ENCODE results near the gene C14orf180.

Gene C14orf180

DNA sequence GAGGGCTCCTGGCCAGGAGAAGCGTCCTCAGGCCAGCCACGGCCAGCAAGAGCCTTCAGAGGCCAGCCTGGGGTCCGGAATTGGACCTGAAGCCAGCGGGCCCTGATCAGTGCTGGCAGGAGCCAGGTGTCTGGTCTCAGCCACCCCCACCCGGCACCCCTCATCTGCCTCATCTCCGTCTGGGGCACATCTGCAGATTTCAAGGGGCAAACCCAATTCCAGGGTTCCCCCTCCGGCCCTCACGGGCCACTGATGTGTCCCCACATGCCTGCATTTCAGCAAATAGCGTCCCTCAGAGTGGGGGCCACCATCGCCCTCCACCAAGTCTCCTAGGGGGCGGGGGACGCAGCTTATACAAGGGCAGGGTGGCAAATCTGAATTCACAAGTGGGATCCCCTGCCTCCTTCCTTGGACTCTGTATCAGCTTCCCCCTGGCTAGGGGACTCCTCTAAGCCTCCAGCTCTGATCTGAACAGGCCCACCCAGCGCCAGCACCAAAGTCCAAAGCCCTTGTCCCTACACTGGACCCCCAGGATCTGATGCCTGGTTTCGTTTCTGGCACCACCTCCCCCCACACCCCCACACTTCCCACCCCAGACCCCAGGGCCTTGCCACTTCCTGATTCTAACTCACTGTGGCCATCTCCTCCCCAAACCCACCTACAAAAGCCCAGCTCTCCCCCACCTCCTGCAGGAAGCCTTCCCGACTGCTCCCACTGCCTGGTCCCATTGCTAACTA lies 14.9 kb downstream of the C14orf180 start:
- DNase-seq (ENCODE audit: low read depth): no peak

- DNase-seq (ENCODE audit: low read depth): no peak
Observed at GRCh38 chr14:104595116-104595675, 15.6 kb downstream of the C14orf180 start.

DNA sequence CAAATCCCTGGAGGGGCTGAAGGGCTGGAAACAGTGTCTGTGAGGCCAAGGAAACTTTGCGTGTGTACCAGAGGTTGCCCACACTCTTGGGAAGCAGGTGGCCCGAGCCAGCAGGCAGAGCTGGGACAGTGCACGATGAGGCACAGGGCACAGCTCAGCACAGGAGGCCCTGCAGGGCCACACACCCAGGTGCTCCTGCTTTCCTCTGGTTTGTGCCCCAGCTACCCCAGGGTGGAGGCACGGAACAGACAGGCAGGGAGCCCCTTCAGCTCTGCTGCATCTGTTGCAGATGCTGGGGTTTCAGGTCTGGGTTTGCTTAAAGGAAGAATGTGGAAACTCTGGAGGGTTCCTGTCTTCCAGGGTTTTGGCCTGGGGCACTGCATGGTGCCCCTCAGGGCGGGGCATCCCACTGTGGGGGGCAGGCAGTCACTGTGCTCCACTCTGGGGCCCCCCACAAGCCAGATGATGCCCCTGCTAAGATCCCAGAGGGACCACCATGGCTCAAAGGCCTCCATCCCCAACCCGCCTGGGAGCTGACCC lies 16.4 kb downstream of the C14orf180 start:
- DNase-seq (ENCODE audit: low read depth): no peak

DNA sequence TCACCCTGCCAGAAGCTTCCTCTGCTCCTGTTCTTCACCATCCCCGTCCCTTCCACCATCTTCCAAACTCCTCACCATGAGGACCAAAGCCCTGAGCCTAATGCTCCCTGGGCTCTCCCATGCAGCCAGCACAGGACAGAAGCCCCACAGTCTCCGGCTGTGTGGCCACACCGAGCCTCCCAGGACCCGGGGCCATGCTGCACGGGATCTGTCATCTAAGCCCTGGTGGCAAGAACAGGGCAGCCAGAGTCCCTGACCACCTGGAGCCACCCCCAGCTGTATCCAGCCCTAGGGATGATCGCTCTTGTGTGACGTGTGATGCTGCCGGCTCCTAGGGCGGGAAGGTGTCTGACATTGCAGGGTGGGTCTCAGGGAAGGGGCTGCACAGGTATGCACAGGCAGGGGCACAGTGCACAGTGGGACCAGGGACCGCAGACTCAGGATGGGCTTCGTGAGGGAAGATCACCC lies 16.9 kb downstream of the C14orf180 start:
- DNase-seq (ENCODE audit: low read depth): no peak

DNA sequence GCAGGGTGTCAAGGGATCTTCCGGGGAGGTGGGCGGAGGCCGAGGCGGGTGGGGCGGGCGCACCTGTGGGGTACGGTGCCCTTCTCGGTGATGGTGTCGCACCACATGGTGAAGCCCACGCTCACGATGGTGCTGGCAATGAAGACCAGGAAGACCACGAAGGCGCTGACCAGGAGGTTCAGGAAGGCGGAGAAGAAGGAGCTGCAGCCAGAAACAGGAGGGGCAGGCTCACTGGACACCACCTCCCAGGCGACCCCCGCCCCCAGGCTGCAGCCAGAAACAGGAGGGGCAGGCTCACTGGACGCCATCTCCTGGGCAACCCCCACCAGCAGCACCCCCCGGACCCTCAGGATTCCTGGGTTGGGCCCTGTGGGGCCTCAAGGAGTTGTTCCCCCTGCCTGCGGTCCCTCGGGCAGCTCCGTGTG lies 17.4 kb downstream of the C14orf180 start:
- DNase-seq (ENCODE audit: low read depth): no peak

- DNase-seq (ENCODE audit: low read depth): no peak
Observed at GRCh38 chr14:104597576-104597975, 18.0 kb downstream of the C14orf180 start.

- DNase-seq (ENCODE audit: low read depth): no peak
Observed at GRCh38 chr14:104598039-104598909, 18.7 kb downstream of the C14orf180 start.

DNA sequence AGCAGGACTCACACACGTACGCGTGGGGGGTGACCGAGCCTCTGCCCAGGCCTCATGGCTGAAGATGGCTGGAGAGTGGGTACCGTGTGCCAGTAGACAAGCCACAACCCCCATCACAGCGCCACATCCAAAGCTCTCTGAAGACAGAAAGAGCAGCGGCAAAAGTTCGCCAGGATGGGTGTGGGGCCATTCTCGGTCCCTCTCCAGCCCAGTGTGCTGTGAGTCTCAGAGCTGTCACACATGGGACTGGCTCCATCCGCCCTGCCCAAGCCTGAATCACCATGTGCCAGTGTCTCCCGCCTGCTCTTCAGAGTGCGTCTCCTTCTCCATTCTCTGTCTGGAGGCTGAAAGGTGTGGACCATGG lies 19.3 kb downstream of the C14orf180 start:
- no peak for DNase-seq (ENCODE audit: low read depth)

GRCh38 chr14:104599446-104599845 lies 19.9 kb downstream of the C14orf180 start:
- DNase-seq (ENCODE audit: low read depth): no peak

- no peak for DNase-seq (ENCODE audit: low read depth)
Observed at GRCh38 chr14:104600141-104600643, 20.6 kb downstream of the C14orf180 start.

- DNase-seq (ENCODE audit: low read depth): no peak
Observed at GRCh38 chr14:104600805-104601204, 21.2 kb downstream of the C14orf180 start.

DNA sequence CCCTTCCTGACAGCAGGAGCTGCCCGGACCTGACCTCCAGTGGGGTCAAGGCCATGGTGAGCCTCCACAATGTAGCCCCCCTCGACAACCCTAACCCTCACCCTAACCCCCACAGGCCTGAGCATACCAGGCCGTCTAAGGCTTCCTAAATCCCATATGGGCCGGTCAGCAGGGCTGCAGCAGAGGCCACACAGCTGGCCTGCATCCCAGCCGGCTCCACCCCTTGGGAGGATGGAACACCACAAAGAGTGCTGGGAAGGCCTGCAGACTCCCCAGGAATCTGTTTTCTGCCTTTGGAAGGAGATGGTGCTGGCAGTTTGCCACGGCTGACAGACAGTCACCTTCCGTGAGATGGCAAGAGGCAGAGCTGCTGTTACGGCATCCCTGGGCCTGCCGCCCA lies 22.2 kb downstream of the C14orf180 start:
- no peak for DNase-seq (ENCODE audit: low read depth)

GRCh38 chr14:104602315-104602932 lies 22.9 kb downstream of the C14orf180 start:
- DNase-seq (ENCODE audit: low read depth): no peak

DNA sequence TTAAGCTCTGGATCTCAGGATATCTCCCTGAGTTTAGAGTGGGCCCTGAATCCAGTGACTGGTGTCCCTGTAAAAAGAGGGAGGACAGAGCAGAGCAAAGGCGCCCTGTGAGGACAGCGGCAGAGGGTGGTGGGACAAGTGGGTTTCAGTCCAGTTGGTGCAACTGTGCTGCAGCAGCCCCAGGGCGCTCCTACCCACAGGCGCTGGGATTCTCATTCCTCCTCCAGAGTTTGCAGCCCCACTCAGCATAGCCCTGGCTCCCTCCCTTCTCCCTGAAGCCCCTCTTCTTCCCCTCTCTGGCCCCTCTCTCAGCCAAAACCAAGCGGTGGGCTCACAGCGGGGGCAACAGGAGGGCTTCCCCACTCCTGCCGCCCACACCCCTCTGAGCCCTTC lies 23.4 kb downstream of the C14orf180 start:
- no peak for DNase-seq (ENCODE audit: low read depth)

DNA sequence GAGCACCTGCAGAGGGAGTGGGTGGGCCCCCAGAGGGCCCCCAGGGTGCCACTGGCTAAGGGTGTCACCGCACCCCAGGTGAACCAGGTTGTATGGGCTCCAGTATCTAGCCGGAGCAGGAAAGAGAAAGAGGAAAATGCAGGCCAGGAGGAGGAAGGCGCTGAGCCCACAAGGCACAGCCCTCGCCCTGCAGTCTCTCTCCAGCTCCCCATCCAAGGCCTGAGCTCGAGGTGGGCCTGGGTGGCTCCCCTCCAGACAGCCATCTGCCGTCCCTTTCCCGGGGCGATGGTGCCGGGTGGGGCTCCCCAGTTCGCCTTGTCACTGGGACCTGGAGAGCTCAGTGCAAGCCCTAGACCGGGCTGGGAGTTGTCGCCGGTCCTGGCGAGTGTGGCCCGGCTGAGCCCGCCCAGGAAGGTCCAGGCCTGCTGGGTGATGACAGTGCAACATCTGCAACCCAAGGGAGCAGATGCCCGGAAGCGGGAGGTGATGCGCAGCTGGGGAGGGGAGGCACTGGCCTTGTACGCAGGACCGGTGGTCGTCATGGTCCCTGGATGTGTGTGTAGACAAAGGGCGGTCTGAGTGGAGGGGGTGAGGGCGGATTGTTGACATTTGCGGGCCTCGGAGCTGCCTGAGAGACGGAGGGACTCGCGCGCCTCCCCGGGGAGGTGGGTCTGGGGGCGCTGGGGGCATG lies 24.3 kb downstream of the C14orf180 start:
- DNase-seq (ENCODE audit: low read depth): no peak

GRCh38 chr14:104604458-104605449 lies 25.2 kb downstream of the C14orf180 start, which contains the start of gene TMEM179:
Gene TMEM179 (minus strand): TSS chr14:104604772. CDS start chr14:104604741, 31 bp downstream.
- peak; percentile 31 for DNase-seq (ENCODE audit: low read depth)

- DNase-seq (ENCODE audit: low read depth): no peak
Observed at GRCh38 chr14:104609666-104610065, 30.1 kb downstream of the C14orf180 start.

DNA sequence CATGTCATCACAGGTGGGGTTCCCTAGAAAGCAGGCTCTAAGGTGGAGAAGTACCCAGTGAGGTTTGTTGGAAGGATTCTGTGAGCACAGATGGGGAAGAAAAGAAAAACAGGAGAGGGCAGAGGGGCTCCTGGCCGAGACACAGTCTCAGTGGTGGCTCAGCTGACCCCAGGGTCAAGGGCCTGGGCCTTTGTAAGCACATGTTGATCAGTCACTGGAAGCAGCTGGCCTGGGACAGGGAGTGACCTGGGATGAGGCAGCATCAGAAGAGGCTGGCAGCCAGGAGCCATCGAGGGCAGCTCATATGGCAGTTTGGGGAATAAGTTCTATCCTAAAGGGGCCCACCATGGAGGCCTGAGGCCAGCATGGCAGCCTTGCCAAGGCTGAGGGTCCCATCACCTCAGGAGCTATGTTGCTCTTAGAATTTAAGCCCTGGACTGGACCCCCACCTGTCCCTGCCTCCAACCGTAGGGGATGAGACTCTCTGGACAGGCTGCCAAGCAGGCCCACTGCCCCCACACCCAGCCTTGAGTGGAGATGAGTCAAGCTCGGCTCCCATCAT lies 31.3 kb downstream of the C14orf180 start:
- DNase-seq (ENCODE audit: low read depth): no peak

- no peak for DNase-seq (ENCODE audit: low read depth)
Observed at GRCh38 chr14:104611881-104612280, 32.3 kb downstream of the C14orf180 start.
